Inflammatory macrophage treated with lipopolysaccharide for 4 hours (primary cell): Measurements from ENCODE around the gene BUD31.
"Not testable (repeated sequence)": the region's sequence is repeated elsewhere in the genome, so short reads cannot be mapped to it uniquely, and the experiment has no call there.

Experiments
- DNase-seq: peaks from one replicate; pipeline ENCODE4 v3.0.0-alpha.2; 2020

Gene BUD31

DNA sequence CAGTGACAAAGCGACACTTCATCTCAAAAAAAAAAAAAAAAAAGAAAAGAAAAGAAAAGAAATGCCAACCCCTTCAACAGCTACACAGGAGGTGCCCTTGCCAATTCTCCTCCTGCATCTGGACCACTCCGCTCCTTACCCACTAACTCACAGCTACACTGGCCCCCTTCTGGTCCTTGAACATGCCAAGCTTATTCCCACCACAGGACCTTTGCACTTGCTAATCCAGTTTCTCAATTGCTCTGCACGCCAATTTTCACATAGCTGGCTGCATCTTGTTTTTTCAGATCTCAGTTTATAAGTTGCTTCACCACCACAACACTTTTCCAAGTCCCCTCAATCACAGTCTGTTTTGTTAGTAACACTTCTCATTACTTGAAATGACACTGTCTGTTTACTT is 5.9 kb upstream of the BUD31 start:
- DNase-seq: no peak

DNA sequence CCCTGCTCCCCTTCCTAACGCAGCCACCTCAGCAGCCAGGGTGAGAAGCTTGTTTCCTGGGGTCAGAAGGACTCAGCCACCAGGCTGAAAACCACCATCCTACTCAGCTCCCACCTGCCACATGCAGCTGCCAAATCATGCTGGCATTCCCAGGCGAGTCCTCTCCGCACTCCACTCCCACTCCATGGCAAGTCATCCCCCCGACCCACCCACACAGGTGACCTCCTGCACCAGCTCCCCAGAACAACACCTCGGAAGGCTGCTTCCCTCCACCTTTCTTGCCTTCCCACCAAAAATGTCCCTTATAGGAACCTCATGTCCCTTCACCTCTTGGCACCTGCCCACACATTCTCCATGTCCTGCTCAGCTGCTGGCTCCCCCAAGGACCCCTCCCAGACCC is 5.0 kb upstream of the BUD31 start:
- no peak for DNase-seq

DNA sequence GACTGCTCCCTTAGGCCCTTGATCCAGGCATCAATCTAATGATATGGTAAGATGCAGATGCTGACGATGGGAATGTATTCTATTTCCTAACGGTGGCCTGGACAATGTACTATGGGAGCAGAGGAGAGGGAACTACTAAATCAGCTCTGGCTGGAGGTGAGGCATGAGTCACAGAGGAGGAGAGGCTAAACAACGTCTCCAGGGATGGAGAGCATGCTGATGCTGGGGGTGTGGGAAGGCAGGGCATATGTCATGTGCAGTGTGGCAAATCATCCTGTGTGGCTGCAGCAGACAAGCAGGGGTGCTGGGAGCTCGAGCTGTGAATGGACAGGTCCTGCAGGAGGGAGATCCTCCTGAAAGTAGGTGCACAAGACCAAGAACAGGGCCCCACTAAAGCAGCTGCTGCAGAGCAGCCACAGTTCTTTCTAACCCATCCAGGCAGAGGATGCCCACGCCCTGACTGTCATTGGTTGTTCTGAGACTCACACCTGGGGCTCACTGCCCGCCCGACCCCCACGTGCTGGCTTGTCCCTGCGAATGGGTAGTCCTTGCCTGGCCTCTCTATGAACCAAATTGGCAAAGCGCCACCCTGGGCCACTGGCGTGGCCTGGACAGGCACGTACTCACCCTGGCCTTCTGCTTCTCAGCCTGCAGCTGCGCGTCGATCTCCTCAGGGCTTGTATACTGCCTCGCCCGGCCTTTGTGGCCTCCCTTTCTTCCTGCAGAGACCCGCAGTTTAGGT is 4.4 kb upstream of the BUD31 start:
- DNase-seq: no peak

DNA sequence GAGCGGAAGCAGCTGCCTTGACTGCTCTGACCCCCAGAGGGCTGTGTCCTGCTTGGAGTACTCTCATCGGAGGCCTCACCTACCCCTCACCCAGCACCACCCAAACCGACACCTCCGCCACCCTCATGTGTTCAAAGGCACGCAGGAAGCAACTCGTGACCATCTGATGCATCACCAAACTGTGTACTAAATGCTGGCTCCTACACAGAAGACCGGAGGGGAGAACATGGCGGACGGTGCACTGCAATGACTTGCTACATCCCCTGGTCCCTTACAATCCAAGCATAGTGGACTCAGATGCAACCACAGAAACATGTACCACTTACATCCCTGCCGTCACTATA is 3.8 kb upstream of the BUD31 start:
- no peak for DNase-seq

DNA sequence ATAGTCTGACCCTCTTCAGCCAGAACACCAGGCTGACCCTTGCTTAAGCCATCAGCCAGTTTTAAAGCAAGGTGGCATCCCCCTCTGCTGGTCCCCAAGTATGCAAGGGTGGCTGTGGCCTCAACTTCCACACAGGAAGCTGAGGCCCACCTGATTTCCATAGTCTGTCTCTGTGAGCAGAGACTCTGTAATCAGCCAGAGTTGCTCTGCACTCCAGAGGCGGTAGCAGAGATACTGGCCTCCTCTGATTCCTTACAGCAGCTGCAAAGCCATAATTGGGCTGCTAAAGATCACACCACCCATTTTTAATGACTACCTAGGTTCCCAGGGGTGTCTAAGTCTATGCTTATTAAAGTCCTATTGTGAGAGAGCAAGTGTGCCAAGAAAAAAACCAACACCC is 2.2 kb upstream of the BUD31 start:
- no peak for DNase-seq

DNA sequence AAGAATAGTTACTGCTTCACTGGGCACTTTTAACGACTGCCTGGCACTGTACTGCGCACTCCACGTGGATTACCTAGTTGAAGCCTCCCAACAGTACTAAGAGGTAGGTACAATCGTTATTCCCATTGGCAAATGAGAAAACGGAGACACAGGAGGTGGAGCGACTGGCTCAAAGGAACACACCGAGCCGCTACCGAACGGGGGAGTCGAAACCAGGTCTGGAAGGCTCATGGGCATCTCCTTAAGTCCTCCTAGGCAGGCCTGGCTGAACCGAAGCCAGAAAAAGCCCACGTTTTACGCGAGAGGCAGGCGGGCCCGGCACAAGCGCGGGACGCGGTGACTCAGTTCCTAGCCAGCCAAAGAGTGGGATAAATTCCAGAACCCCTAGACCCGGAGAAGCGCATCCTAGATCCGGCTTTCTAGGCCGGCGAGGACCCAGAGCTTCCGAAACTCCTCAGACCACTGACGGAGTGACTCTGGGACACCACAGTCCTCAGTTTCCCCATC is 844 bp upstream of the BUD31 start:
- peak; percentile 48 for DNase-seq

DNA sequence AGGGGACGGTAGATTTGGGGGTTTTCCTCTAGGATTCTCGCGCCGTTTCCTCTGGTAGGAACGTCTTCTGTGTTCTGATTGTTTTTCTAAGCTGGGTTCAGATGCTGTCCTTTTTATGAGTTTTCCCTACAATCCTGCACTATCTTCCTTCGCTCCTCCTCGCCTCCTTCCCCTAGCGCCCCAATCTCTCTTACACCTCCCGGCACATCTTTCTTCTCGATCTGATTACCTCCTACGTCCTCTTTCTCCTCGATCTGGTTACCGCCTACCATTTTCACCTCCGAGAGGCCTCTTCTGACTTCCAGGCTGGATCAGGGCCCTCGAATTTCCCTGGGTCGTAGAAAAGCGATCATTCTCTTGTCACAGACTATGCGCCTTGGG is 413 bp downstream of the BUD31 start:
- DNase-seq: no peak

DNA sequence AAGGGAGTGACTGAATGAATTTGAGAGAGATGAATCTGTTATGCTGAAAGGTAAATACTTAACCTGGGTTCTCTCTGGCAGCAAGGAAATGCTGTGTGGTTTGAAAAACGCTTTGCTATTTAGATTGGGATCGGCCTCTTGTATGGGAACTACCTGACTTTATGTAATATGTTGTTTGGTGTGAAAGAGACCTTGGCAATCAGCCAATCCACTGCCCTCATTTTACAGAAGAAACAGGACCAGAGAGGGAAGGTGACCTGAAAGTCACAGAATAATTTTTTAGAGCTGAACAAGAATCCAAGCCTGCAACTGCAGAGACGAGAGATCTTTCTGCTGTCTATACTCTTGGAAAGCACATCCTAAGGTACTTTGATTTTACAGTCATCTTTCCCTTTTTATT is 1.0 kb downstream of the BUD31 start:
- no peak for DNase-seq

DNA sequence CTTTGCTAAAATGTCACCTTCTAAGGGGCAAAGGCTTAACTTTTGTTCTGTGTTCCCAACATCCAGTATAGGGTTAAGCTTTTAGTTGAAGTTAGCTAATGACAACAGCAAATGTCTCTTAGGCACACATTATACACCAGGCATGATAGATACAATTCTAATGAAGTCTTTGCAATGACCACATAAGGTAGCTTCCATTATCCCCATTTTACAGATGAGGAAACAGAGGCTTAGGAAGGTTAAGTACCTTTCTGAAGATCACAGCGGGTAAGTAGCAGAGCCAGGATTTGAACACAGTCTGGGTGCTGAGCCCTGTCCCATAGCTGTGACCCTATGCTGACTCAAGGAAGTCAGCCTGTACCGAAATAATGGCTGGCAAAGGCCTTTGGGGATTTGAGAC is 1.9 kb downstream of the BUD31 start:
- DNase-seq: no peak

DNA sequence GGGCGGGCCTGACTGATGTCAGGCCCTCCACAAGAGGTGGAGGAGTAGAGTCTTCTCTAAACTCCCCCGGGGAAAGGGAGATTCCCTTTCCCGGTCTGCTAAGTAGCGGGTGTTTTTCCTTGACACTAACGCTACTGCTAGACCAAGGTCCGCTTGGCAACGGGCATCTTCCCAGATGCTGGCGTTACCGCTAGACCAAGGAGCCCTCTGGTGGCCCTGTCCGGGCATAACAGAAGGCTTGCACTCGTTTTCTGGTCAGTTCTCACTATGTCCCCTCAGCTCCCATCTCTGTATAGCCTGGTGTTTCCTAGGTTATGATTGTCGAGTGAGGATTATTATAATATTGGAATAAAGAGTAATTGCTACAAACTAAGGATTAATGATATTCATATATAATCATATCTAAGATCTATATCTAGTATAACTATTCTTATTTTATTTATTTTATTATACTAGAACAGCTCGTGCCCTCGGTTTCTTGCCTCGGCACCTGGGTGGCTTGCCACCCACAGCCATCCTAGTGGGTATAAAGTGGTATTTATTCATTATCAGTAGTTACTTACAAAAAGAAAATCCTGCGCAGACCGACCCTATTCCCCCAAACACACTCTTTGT is 6.9 kb downstream of the BUD31 start:
- DNase-seq: peak; percentile 35

DNA sequence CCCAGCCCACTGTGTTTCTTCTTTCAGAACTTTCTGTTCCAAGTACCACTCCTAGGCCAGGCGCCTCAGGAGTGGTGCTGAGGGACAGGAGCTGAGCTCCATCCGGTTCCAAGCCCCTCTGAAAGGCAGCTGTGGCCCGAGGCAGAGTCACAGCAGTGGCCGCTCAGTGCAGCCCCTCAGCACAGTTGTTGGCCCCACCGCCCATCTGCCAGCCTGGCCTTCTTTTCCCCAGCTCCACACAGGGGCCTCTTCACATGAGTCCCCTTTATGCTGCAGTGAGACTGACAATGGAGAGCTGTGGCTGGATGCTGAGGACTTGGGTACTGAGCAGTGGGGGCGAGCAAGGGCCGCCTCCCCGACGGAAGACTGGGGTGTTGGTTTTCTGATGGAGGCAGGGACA is 9.5 kb downstream of the BUD31 start:
- DNase-seq: no peak

DNA sequence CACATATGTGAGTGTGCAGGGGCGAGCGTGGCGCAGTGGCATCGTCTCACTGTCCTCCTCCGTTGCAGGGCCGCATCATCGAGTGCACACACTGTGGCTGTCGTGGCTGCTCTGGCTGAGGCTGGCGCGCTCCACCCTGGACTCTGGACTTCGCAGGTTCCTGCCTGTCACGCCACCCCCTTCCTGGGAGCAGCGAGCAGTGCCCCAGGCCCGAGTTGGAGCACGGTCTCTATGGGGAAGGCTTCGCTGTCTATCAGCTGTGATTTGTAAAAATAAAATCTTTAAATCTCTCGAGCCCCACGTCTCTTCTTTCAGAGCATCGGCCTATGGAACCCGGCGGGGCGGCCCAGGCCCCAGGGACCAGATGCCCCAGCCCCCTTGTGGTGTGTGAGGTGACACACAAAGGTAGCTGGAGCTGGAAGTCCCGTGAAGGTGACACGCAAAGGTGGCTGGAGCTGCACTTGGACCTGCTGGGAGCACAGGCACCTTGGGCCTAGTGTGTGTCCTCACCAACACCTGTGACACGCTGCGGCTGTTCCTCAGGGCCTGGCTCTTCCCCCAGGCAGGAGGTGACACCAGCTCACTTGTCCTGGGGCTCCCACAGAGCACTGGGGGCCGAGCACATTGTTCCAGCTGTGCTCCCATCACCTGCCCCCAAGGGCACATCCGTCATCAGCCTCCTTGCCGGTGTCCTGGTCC is 10.7 kb downstream of the BUD31 start:
- no peak for DNase-seq

DNA sequence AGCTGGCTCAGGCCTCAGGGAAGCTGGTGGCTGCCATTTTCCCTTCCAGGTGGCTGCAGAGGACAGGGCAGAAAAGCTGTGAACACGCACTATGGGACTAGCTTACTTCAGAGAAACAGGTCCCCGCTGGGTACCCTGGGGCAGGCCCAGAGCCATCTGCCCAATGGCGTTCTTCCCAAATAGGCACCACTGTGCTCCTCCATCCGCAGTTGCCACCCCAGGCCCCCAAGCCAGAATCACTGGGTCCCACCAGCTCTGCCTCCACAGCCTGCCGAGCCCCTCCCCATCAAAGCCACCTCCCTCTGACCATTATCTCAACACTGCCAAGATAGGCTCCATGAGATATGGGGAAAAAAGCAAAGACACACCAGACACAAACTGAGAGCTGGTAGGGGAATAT is 11.4 kb downstream of the BUD31 start:
- no peak for DNase-seq

DNA sequence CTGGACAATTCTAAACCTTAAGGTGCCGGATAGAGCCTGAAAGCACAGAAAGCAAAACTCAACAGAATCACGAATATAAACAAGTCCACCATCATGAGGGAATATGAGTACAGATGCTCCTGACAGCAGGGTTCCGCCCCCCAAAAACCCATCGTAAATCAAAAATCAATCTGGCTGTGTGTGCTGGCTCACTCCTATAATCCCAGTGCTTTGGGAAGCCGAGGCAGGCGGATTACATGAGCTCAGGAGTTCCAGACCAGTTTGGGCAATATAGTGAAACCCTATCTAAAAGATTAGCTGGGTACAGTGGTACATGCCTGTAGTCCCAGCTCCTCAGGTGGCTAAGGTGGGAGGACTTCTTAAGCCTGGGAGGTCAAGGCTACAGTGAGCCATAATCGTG is 12.2 kb downstream of the BUD31 start:
- DNase-seq: no peak

DNA sequence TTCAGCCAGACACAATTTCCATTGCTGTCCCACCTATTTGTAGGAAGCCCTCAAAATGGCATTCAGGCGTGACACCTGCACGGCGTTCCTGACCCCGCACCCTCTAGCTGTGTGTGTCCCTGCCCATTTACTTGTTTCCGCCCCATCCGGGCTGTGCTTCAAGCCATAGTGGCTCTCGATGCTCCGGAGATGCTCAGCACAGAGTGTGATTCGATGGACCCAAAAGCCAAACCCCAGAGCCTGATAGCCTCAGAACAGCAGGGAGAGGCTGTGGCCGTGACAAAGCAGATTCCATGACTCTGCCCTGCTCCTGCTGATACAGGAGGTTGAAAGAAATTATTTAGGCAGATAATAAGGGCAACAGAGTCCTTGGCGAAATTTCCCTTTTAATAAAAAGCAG is 13.4 kb downstream of the BUD31 start:
- no peak for DNase-seq

DNA sequence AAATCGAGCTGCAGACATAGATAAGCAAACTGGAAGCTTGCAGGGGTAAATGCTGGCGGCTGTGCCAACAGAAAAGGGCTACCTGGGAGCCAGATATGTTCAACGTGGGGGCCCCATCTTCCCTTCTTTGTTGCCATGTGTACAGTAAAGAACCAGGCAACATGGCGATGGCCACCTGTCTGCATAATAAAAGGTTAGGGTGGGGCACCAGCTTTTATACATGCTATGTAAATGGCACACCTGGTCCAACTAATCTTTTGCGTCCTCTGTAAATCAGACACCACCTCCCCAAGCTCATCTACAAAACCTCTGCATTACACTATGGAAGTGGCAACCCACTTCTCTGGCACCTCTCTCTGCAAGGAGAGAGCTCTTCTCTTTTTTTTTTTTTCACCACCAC is 13.9 kb downstream of the BUD31 start:
- DNase-seq: no peak

DNA sequence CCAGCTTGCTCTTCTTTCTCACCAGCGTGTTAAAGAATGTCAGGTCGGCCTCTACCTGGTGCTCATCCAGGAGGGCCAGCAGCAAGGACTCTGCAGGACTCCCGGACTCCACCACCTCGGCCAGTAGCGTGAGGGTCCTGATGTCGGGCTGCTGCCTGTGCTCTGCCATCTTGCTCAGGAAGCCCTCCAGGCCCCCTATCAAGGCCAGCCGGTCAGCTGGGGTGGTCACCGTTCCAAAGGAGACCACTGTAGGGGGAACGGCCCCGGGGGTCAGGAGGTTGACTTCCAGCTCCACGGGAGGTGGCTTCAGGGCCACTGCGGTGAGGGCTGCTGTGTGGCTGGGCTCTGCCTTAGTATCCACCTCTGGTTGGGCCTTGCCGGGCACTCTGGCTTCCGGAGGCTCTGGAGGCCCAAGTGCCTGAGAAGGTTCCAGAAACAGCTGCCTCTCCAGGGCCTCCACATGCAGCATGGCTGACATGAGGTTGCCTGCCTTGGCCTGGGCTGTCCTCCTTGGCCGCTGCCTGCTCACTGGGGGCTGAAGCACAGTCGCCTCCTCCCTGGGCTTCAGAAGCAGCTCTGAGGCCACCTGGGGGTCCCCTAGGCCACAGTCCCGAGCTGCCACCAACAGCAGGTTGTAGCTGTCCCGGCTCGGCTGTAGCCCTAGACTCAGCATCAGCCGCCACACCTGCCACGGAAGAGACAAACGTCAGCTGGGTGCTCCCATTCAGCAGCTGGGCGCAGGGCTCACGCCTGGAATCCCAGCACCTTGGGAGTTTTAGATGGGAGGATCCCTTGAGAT is 16.4 kb downstream of the BUD31 start:
- DNase-seq: no peak

DNA sequence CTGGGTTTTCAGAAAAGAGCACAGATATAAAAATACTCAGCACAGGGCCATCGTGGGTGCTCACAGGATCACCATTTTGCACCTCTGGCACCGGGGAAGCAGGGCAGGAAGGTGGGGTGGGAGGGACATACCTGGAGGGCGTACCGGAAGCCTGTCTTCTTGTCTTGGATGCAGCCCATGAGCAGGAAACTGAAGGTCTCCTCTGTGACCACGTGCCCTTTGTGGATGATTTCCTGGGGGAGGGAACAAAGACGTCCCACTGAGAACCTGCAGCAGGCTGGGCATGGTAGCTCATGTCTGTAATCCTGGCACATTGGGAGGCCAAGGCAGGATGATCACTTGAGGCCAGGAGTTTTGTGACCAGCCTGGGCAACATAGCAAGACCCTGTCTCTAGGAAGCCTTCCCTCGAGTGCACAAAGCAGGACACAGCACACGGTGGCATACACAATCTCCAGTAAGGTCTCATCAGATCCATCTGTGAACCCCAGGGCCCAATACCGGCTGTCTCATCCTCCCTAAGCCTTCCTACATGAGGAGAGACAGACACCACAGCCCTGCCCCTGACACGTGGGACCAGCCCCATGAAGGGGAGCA is 20.3 kb downstream of the BUD31 start:
- DNase-seq: no peak

DNA sequence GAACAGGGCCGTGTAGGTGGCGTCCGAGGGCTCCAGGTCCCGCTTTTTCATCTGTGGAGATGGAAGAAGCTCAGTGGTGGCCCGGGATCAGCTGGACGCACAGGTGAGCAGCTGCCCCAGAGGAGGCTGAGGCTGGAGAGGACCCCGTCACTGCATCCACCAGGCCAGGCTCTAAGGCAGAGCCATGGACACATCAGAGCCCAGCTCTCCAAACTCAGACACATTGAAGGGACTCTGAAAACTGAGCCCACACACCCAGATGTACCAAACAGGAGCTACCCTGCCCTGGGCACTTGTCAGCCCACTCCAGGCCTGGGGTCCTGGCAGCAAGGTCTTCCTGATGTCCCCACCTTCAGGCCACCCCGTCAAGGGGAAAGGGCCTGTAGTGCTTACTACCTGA is 21.0 kb downstream of the BUD31 start:
- DNase-seq: no peak

DNA sequence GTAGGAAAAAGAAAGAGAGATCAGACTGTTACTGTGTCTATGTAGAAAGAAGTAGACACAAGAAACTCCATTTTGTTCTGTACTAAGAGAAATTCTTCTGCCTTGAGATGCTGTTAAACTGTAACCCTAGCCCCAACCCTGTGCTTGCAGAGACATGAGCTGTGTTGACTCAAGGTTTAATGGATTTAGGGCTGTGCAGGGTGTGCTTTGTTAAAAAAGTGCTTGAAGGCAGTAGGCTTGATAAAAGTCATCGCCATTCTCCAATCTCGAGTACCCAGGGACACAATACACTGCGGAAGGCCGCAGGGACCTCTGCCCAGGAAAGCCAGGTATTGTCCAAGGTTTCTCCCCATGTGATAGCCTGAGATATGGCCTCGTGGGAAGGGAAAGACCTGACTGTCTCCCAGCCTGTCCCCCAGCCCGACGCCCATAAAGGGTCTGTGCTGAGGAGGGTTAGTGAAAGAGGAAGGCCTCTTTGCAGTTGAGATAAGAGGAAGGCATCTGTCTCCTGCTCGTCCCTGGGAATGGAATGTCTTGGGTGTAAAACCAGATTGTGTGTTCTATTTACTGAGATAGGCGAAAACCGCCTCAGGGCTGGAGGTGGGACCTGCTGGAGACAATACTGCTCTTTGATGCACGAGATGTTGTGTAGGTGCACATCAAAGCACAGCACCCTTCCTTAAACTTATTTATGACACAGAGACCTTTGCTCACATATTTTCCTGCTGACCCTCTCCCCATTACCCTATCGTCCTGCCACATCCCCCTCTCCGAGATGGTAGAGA is 23.2 kb downstream of the BUD31 start:
- DNase-seq: not testable (repeated sequence)

DNA sequence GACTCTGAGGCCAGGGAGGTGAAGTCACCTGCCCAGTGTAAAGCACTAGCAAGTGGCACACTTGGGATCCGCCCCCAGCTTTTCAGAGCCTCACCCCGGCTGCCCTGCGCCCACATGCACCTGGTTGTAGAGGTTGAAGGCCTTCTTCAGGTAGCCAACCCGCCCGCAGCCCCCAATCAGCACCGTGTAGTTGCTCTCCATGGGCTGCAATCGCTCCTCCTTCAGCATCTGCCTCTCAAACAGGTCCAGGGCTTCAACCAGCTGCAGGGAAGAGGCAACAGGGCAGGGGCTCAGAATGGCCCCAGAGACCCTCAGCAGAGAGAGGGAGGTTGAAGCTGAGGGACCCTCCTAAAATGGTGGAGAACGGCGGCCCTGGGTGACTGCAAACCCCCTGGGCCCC is 24.4 kb downstream of the BUD31 start:
- DNase-seq: no peak

DNA sequence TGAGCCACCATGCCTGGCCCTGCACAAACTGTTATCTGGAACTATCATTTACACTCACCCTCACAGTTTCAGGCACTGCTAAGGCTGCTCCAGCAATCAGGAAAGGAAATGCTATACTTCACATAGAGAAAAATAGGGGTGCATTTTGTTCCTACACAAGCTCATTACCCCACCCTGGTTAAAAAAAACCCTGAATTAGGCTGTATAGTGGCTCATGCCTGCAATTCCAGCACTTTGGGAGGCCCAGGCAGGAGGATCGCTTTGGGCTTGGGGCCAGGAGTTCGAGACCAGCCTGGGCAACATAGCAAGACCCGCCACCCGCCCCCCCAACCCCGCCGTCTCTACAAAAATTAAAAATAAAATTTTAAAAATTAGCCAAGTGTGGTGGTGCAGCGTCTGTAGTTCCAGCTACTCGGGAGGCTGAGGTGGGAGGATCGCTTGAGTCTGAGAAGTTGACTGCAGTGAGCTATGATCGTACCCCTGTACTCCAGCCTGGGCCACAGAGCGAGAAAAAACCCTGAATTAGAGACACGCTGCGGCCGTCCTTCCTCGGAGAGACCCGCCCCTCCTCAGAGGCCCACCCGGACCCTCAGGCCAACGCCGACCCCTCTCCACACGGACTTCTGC is 29.3 kb downstream of the BUD31 start:
- no peak for DNase-seq
